OCI-LY1 (cell line): ENCODE results near the gene FOXJ3.

Source experiments
- H2AFZ ChIP-seq: fragments of 200-600 bp; sonication (generic), shearing (Covaris generic); 2 replicates; pipeline ENCODE4 v1.6.0; 2014; ENCODE audit warnings: antibody characterized with exemption, mild to moderate bottlenecking, low read length
- H3F3A ChIP-seq: fragments of 200-600 bp; sonication (generic), shearing (Covaris generic); 2 replicates; pipeline ENCODE4 v1.6.0; 2014; ENCODE audit warnings: mild to moderate bottlenecking, antibody characterized with exemption, low read length, moderate library complexity; ENCODE audit not compliant: insufficient read depth
- H3K27ac ChIP-seq: fragments of 200-600 bp; sonication (generic); 2 replicates; pipeline ENCODE4 v1.5.1; 2014; ENCODE audit warnings: low read length, mixed run types, mild to moderate bottlenecking, low read depth; ENCODE audit not compliant: poor library complexity, severe bottlenecking
- H3K27me3 ChIP-seq: fragments of 200-600 bp; sonication (generic); 2 replicates; pipeline ENCODE4 v1.6.0; 2014; ENCODE audit warnings: antibody characterized with exemption, mild to moderate bottlenecking, low read length, moderate library complexity; ENCODE audit not compliant: insufficient read depth
- H3K36me3 ChIP-seq: fragments of 200-600 bp; sonication (generic); 2 replicates; pipeline ENCODE4 v1.6.1; 2014; ENCODE audit warnings: mild to moderate bottlenecking, antibody characterized with exemption, low read length, moderate library complexity, mixed read lengths; ENCODE audit not compliant: insufficient read depth
- H3K4me1 ChIP-seq: fragments of 200-600 bp; sonication (generic); 2 replicates; pipeline ENCODE4 v1.5.1; 2014; ENCODE audit warnings: mild to moderate bottlenecking, low read length, moderate library complexity; ENCODE audit not compliant: insufficient read depth, severe bottlenecking
- H3K4me2 ChIP-seq: fragments of 200-600 bp; sonication (generic), shearing (Covaris generic); 2 replicates; pipeline ENCODE4 v1.6.1; 2014; ENCODE audit warnings: low read length
- H3K4me3 ChIP-seq: fragments of 200-600 bp; sonication (generic); 2 replicates; pipeline ENCODE4 v1.5.1; 2014; ENCODE audit warnings: low read length, low read depth, mild to moderate bottlenecking, mixed read lengths; ENCODE audit not compliant: poor library complexity, severe bottlenecking
- H3K79me2 ChIP-seq: fragments of 200-600 bp; shearing (Covaris generic); 2 replicates; pipeline ENCODE4 v1.6.1; 2016; ENCODE audit warnings: mixed run types, low read length, mixed read lengths; ENCODE audit not compliant: insufficient read depth
- H3K9ac ChIP-seq: fragments of 200-600 bp; sonication (generic), shearing (Covaris generic); 2 replicates; pipeline ENCODE4 v1.6.1; 2014; ENCODE audit warnings: mild to moderate bottlenecking, low read length, mixed read lengths
- H3K9me2 ChIP-seq: fragments of 200-600 bp; sonication (generic), shearing (Covaris generic); 2 replicates; pipeline ENCODE4 v1.6.1; 2014; ENCODE audit warnings: low read depth, mild to moderate bottlenecking, low read length, mixed read lengths
- H3K9me3 ChIP-seq: fragments of 200-600 bp; shearing (Covaris generic); 2 replicates; pipeline ENCODE4 v1.6.1; 2014; ENCODE audit warnings: low read length, mixed read lengths
- H4K20me1 ChIP-seq: fragments of 200-600 bp; sonication (generic), shearing (Covaris generic); 2 replicates; pipeline ENCODE4 v1.6.0; 2016; ENCODE audit warnings: mild to moderate bottlenecking, low read length; ENCODE audit not compliant: insufficient read depth
- CTCF ChIP-seq: fragments of 200-600 bp; sonication (generic), shearing (Covaris generic); IDR thresholded peaks from 2 replicates; pipeline ENCODE4 v1.5.1; 2017; ENCODE audit warnings: mild to moderate bottlenecking, antibody characterized with exemption, low read length, moderate library complexity, mixed read lengths
- EZH2 ChIP-seq: fragments of 200-600 bp; sonication (generic), shearing (Covaris generic); IDR thresholded peaks from 2 replicates; pipeline ENCODE4 v1.8.0; 2017; ENCODE audit warnings: borderline replicate concordance, mixed run types, mild to moderate bottlenecking, antibody characterized with exemption, low read length, moderate library complexity, mixed read lengths

The FOXJ3 gene

GRCh38 chr1:42136466-42136865 lies 198.6 kb downstream of the FOXJ3 start:
- H3K79me2 ChIP-seq, result no peaks in the 10 kb centered on the region
- no peak for TF ChIP-seq CTCF
- no peak for TF ChIP-seq EZH2

GRCh38 chr1:42135426-42135825 lies 199.6 kb downstream of the FOXJ3 start:
- H3K9me2 ChIP-seq, result no peaks in the 10 kb centered on the region
- no peaks in the 10 kb centered on the region for H3K36me3 ChIP-seq
- no peaks in the 10 kb centered on the region for H3F3A ChIP-seq
- no peak overlapping the region for H3K4me3 ChIP-seq
- H2AFZ ChIP-seq, result no peak overlapping the region
- H4K20me1 ChIP-seq, result no peaks in the 10 kb centered on the region
- peaks cover 6% of the 10 kb centered on the region; the same call in 1 of the 2 replicates for H3K27me3 ChIP-seq
- H3K9me3 ChIP-seq, result no peaks in the 10 kb centered on the region
- TF ChIP-seq EZH2, result no peak
- TF ChIP-seq CTCF, result no peak
- no peak overlapping the region for H3K4me2 ChIP-seq
- H3K79me2 ChIP-seq, result no peaks in the 10 kb centered on the region
- H3K4me1 ChIP-seq, result no peaks in the 10 kb centered on the region
- no peak overlapping the region for H3K27ac ChIP-seq
- no peak overlapping the region for H3K9ac ChIP-seq

More at GRCh38 chr1:42136466-42136865, 198.6 kb downstream of the FOXJ3 start:
- no peak overlapping the region for H3K9ac ChIP-seq
- H3K4me3 ChIP-seq, result no peak overlapping the region
- H3K9me3 ChIP-seq, result no peaks in the 10 kb centered on the region
- no peak overlapping the region for H2AFZ ChIP-seq
- H4K20me1 ChIP-seq, result no peaks in the 10 kb centered on the region
- H3K27me3 ChIP-seq, result peaks cover 6% of the 10 kb centered on the region; the same call in 1 of the 2 replicates
- no peak overlapping the region for H3K27ac ChIP-seq
- H3F3A ChIP-seq, result no peaks in the 10 kb centered on the region
- H3K4me1 ChIP-seq, result no peaks in the 10 kb centered on the region
- H3K36me3 ChIP-seq, result no peaks in the 10 kb centered on the region
- H3K9me2 ChIP-seq, result no peaks in the 10 kb centered on the region
- H3K4me2 ChIP-seq, result no peak overlapping the region

- Histone ChIP-seq H3K9ac (no peak overlapping the region), H4K20me1 (no peaks in the 10 kb centered on the region), H3K27ac (no peak overlapping the region), H3F3A (no peaks in the 10 kb centered on the region), H3K36me3 (no peaks in the 10 kb centered on the region), H3K4me2 (no peak overlapping the region), H3K27me3 (peaks cover 10% of the 10 kb centered on the region), H3K79me2 (no peaks in the 10 kb centered on the region), H2AFZ (no peak overlapping the region), H3K4me1 (no peaks in the 10 kb centered on the region), H3K4me3 (no peak overlapping the region), H3K9me3 (no peaks in the 10 kb centered on the region), H3K9me2 (no peaks in the 10 kb centered on the region)
- no peak for TF ChIP-seq CTCF
- TF ChIP-seq EZH2, result no peak
Observed at GRCh38 chr1:42133809-42134526, 201.1 kb downstream of the FOXJ3 start.
